SK-N-SH treated with all-trans-retinoic acid at 6 μM for 48 hours (cell line): ENCODE measurements around the gene GFPT1.

ENCODE experiments used
- ATAC-seq: fragments of 200-7000 bp; cut with Tn5 transposase; 3 replicates; pipeline ENCODE4 v1.9.1; 2020; ENCODE audit warnings: mild to moderate bottlenecking, moderate library complexity
- ARNTL ChIP-seq: fragments of 450-650 bp; formaldehyde crosslinking; IDR thresholded peaks from 2 replicates; pipeline ENCODE4 v1.5.0; 2020; ENCODE audit warnings: low read depth, mild to moderate bottlenecking, moderate library complexity, borderline replicate concordance
- CSDC2 ChIP-seq: fragments of 250-450 bp; sonication (Bioruptor Pico); IDR thresholded peaks from 2 replicates; pipeline ENCODE4 v1.5.0; 2020; ENCODE audit warnings: mild to moderate bottlenecking, moderate library complexity
- ESRRG ChIP-seq: fragments of 250-450 bp; sonication (Bioruptor Pico); IDR thresholded peaks from 2 replicates; pipeline ENCODE4 v1.6.1; 2021; ENCODE audit warnings: mild to moderate bottlenecking
- GLIS3 ChIP-seq: fragments of 250-450 bp; sonication (Bioruptor Pico); IDR thresholded peaks from 2 replicates; pipeline ENCODE4 v1.5.0; 2020; ENCODE audit warnings: mild to moderate bottlenecking, moderate library complexity
- OSR1 ChIP-seq: fragments of 250-450 bp; sonication (Bioruptor Pico); IDR thresholded peaks from 2 replicates; pipeline ENCODE4 v1.8.0; 2022; ENCODE audit warnings: moderate library complexity, mild to moderate bottlenecking, inconsistent platforms
- PPARA ChIP-seq: fragments of 250-450 bp; sonication (Bioruptor Pico); IDR thresholded peaks from 2 replicates; pipeline ENCODE4 v1.5.0; 2020; ENCODE audit warnings: mild to moderate bottlenecking, borderline replicate concordance
- RARB ChIP-seq: fragments of 250-450 bp; sonication (Bioruptor Pico); IDR thresholded peaks from 2 replicates; pipeline ENCODE4 v1.8.0; 2021; ENCODE audit warnings: mild to moderate bottlenecking, moderate library complexity
- SNAI2 ChIP-seq: fragments of 250-450 bp; sonication (Bioruptor Pico); IDR thresholded peaks from 2 replicates; pipeline ENCODE4 v1.5.0; 2020; ENCODE audit warnings: mild to moderate bottlenecking, moderate library complexity
- TCF4 ChIP-seq: fragments of 250-450 bp; sonication (Bioruptor Pico); IDR thresholded peaks from 2 replicates; pipeline ENCODE4 v1.8.0; 2021; ENCODE audit warnings: mild to moderate bottlenecking, moderate library complexity, borderline replicate concordance
- TOX ChIP-seq: fragments of 250-450 bp; sonication (Bioruptor Pico); IDR thresholded peaks from 2 replicates; pipeline ENCODE4 v1.8.0; 2021; ENCODE audit warnings: mild to moderate bottlenecking, moderate library complexity, borderline replicate concordance
- ZFP3 ChIP-seq: fragments of 250-450 bp; sonication (Bioruptor Pico); IDR thresholded peaks from 2 replicates; pipeline ENCODE4 v1.5.0; 2020; ENCODE audit warnings: mild to moderate bottlenecking, moderate library complexity
- ZFP30 ChIP-seq: fragments of 450-650 bp; formaldehyde crosslinking; IDR thresholded peaks from 2 replicates; pipeline ENCODE4 v1.5.0; 2022; ENCODE audit warnings: mild to moderate bottlenecking, moderate library complexity
- ZNF565 ChIP-seq: fragments of 450-650 bp; formaldehyde crosslinking; conservative IDR thresholded peaks from 2 replicates; pipeline ENCODE4 v1.5.0; 2020; ENCODE audit warnings: low read depth, mild to moderate bottlenecking, moderate library complexity
- ZNF70 ChIP-seq: fragments of 450-650 bp; formaldehyde crosslinking; IDR thresholded peaks from 2 replicates; pipeline ENCODE4 v1.5.0; 2020; ENCODE audit warnings: mild to moderate bottlenecking, moderate library complexity
- ZNF8 ChIP-seq: fragments of 450-650 bp; formaldehyde crosslinking; IDR thresholded peaks from 2 replicates; pipeline ENCODE4 v1.5.0; 2020; ENCODE audit warnings: mild to moderate bottlenecking, moderate library complexity
- TF ChIP-seq, protein P1 (sequence below): fragments of 250-450 bp; sonication (Bioruptor Pico); IDR thresholded peaks from 2 replicates; pipeline ENCODE4 v1.5.1; 2020; ENCODE audit warnings: low read depth, mild to moderate bottlenecking, moderate library complexity
- TF ChIP-seq, protein P2 (sequence below): fragments of 250-450 bp; sonication (Bioruptor Pico); IDR thresholded peaks from 2 replicates; pipeline ENCODE4 v1.8.0; 2021; ENCODE audit warnings: low read depth, mild to moderate bottlenecking, moderate library complexity, borderline replicate concordance
- TF ChIP-seq, protein P3 (sequence below): fragments of 250-450 bp; sonication (Bioruptor Pico); IDR thresholded peaks from 2 replicates; pipeline ENCODE4 v1.5.0; 2020; ENCODE audit warnings: mild to moderate bottlenecking, moderate library complexity
- TF ChIP-seq, protein P4 (sequence below): fragments of 250-450 bp; sonication (Bioruptor Pico); IDR thresholded peaks from 2 replicates; pipeline ENCODE4 v1.5.1; 2021; ENCODE audit warnings: mild to moderate bottlenecking, moderate library complexity

Gene GFPT1

DNA sequence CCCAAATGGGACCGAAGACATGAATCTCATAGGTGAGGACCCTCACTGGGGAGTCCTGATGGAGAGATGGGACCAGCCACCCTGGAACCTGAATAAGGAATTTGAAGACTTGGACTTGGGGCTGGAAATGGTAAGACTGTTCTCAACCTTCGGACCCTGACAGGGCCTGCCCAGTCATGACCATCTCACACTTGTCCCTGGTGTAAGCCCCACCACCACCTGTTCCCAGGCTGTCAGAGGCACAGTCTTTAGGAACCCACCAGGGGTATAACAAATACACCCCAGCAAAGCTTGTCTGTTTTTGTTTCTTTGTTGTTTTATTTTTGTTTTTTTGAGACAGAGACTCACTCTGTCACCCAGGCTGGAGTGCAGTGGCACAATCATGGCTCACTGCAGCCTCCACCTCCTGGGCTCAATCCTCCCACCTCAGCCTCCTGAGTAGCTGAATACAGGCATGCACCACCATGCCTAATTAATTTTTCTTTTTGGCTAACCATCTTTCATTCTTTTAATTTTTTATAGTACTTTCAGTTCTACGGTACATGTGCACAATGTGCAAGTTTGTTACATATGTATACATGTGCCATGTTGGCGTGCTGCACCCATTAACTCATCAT lies 106.1 kb downstream of the GFPT1 start:
- no peak for TF ChIP-seq RARB (CRISPR knock-in tag)
- TF ChIP-seq, protein P1, sequence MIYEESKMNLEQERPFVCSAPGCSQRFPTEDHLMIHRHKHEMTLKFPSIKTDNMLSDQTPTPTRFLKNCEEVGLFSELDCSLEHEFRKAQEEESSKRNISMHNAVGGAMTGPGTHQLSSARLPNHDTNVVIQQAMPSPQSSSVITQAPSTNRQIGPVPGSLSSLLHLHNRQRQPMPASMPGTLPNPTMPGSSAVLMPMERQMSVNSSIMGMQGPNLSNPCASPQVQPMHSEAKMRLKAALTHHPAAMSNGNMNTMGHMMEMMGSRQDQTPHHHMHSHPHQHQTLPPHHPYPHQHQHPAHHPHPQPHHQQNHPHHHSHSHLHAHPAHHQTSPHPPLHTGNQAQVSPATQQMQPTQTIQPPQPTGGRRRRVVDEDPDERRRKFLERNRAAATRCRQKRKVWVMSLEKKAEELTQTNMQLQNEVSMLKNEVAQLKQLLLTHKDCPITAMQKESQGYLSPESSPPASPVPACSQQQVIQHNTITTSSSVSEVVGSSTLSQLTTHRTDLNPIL (CRISPR knock-in tag) = no peak
- TF ChIP-seq, protein P2, sequence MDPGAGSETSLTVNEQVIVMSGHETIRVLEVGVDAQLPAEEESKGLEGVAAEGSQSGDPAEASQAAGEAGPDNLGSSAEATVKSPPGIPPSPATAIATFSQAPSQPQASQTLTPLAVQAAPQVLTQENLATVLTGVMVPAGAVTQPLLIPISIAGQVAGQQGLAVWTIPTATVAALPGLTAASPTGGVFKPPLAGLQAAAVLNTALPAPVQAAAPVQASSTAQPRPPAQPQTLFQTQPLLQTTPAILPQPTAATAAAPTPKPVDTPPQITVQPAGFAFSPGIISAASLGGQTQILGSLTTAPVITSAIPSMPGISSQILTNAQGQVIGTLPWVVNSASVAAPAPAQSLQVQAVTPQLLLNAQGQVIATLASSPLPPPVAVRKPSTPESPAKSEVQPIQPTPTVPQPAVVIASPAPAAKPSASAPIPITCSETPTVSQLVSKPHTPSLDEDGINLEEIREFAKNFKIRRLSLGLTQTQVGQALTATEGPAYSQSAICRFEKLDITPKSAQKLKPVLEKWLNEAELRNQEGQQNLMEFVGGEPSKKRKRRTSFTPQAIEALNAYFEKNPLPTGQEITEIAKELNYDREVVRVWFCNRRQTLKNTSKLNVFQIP (CRISPR knock-in tag) = no peak
- TF ChIP-seq TCF4 (CRISPR knock-in tag) = no peak
- TF ChIP-seq, protein P3, sequence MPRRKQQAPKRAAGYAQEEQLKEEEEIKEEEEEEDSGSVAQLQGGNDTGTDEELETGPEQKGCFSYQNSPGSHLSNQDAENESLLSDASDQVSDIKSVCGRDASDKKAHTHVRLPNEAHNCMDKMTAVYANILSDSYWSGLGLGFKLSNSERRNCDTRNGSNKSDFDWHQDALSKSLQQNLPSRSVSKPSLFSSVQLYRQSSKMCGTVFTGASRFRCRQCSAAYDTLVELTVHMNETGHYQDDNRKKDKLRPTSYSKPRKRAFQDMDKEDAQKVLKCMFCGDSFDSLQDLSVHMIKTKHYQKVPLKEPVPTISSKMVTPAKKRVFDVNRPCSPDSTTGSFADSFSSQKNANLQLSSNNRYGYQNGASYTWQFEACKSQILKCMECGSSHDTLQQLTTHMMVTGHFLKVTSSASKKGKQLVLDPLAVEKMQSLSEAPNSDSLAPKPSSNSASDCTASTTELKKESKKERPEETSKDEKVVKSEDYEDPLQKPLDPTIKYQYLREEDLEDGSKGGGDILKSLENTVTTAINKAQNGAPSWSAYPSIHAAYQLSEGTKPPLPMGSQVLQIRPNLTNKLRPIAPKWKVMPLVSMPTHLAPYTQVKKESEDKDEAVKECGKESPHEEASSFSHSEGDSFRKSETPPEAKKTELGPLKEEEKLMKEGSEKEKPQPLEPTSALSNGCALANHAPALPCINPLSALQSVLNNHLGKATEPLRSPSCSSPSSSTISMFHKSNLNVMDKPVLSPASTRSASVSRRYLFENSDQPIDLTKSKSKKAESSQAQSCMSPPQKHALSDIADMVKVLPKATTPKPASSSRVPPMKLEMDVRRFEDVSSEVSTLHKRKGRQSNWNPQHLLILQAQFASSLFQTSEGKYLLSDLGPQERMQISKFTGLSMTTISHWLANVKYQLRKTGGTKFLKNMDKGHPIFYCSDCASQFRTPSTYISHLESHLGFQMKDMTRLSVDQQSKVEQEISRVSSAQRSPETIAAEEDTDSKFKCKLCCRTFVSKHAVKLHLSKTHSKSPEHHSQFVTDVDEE (CRISPR knock-in tag) = no peak
- TF ChIP-seq SNAI2 = no peak
- TF ChIP-seq ZFP30 = no peak
- TF ChIP-seq ZNF70 (CRISPR knock-in tag) = no peak
- no peak for TF ChIP-seq ARNTL (CRISPR knock-in tag)
- TF ChIP-seq TOX (CRISPR knock-in tag) = no peak
- TF ChIP-seq CSDC2 (CRISPR knock-in tag) = no peak
- TF ChIP-seq, protein P4, sequence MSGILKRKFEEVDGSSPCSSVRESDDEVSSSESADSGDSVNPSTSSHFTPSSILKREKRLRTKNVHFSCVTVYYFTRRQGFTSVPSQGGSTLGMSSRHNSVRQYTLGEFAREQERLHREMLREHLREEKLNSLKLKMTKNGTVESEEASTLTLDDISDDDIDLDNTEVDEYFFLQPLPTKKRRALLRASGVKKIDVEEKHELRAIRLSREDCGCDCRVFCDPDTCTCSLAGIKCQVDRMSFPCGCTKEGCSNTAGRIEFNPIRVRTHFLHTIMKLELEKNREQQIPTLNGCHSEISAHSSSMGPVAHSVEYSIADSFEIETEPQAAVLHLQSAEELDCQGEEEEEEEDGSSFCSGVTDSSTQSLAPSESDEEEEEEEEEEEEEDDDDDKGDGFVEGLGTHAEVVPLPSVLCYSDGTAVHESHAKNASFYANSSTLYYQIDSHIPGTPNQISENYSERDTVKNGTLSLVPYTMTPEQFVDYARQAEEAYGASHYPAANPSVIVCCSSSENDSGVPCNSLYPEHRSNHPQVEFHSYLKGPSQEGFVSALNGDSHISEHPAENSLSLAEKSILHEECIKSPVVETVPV (CRISPR knock-in tag) = no peak
- TF ChIP-seq GLIS3 (CRISPR knock-in tag) = no peak
- no peak for TF ChIP-seq ZFP3
- TF ChIP-seq OSR1 (CRISPR knock-in tag) = no peak
- no peak for TF ChIP-seq ZNF565
- TF ChIP-seq, all 23 proteins: peak for 0
- no peak for ATAC-seq

DNA sequence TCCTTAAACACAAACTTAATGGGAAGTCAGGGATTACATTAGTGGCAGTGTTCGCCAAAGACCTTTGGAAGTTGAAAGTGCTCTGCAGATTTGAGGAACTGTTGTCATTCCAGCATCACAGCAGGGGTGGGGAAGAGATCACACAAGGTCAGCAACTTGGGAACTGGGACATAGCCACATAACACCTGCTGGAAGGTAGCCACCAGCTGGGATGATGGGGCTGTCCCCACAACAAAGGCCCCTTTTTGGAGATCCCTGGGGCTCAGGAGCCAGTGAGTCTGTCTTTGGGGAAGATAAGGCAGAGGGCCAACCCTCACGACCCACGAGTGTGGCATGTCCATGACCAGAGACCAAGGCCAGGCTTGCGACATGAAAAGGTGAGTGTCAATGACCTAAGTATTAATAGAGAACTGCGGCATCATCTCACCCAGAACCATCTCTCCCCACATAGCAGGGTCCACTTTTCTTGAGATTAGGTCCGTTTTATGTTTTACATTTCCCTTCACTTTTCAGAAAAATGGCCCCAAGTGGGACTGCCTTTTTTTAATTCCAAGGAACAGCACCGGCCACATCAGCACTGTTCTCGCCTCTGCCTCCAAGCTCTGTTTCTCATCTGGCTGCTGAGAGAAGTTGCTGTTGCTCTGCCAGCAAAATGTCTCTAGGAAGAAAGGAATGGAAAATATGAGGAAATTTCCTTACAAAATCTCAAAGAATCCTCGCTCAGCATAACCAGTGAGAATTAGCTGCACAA lies 106.9 kb downstream of the GFPT1 start:
- ATAC-seq = no peak
- TF ChIP-seq RARB (CRISPR knock-in tag) = no peak
- no peak for TF ChIP-seq PPARA (CRISPR knock-in tag)
- no peak for TF ChIP-seq GLIS3 (CRISPR knock-in tag)
- TF ChIP-seq ARNTL (CRISPR knock-in tag) = no peak
- no peak for TF ChIP-seq ESRRG (CRISPR knock-in tag)

DNA sequence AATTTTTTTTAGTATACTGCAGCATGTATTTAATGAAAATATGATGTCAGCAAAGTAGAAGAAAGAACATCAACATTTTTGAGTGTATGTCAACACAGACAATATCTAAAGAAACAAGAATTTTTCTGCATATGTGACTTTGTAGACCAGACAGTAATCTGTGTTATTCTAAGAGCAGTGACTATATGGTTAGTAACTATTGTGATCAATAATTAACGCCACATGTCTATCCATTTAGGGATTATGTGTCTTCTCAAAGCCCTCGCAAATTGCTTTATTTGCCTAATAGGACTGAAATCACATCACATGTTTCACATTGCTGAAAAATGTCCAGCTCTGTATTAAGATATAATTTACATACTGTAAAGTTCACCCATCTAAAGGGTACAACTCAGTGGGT lies 107.8 kb downstream of the GFPT1 start:
- ATAC-seq = no peak

GRCh38 chr2:69278366-69278765 lies 108.7 kb downstream of the GFPT1 start:
- no peak for ATAC-seq

More for the DNA sequence above, 107.8 kb downstream of the GFPT1 start:
- TF ChIP-seq TCF4 (CRISPR knock-in tag) (no peak), ZNF8 (CRISPR knock-in tag) (no peak)

More at GRCh38 chr2:69278366-69278765, 108.7 kb downstream of the GFPT1 start:
- TF ChIP-seq GLIS3 (CRISPR knock-in tag) (no peak), TOX (CRISPR knock-in tag) (no peak), OSR1 (CRISPR knock-in tag) (no peak), PPARA (CRISPR knock-in tag) (no peak), ZFP3 (no peak)
- TF ChIP-seq, protein P2 (CRISPR knock-in tag) = no peak
- TF ChIP-seq, all 23 proteins: peak for 0
